HG03439 (cell line): ENCODE measurements around the gene NEDD8.
"Not testable (repeated sequence)": the region's sequence is repeated elsewhere in the genome, so short reads cannot be mapped to it uniquely, and the experiment has no call there.

ENCODE experiments used
- ATAC-seq: cut with Tn5 transposase; IDR thresholded peaks from one replicate; pipeline ENCODE4 v1.9.1; 2021; ENCODE audit warnings: mild to moderate bottlenecking, moderate library complexity; ENCODE audit not compliant: unreplicated experiment

NEDD8 gene

DNA sequence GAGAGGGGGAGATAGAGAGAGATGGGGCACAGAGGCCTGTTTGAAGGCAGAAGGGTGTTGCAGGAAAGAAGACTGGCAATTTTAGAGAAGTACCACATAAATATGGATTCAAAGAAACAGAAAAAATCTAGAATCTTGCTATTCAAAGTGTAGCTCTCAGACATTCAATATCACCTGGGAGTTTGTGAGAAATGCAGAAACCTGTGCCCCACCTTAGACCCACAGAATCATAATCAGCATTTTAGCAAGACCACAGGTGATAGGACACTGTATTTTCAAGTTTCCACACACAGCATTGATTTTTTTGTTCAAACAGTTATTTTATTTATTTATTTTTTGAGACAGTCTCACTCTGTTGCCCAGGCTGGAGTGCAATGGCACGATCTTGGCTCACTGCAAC lies 3.3 kb downstream of the NEDD8 start:
- no peak for ATAC-seq

DNA sequence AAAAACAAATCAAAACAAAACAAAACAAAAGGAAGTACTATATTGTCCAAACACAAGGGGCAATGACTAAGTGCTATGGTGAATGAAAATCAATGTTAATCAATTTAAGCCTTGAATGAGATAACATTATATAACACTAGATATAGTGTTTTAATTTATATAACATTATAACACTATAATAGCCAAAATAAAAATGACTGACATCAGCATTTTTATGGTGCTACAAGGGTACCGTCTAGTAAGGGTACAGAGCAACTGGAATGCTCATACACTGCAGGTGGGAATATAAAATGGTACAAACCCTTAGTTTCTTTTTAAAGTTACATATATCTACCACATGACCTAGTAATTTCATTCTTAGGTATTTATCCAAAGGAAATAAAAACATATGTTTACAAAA lies 5.7 kb downstream of the NEDD8 start:
- ATAC-seq = no peak

DNA sequence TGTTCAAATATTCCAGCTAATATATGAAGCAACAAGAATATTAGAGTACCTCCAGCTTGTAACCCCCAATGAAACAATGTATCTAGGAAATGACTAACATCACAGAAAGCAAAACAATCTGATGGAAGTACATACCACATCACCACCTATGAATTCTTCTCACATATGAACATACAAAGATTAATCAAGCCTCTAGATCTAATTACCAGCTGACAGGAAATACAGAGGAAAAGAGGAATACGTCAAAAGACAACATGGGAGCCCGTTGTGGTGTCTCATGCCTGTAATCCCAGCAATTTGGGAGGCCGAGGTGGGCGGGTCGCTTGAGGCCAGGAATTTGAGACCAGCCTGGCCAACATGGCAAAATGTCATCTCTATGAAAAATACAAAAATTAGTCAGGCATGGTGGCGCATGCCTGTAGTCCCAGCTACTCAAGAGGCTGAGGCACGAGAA lies 7.5 kb downstream of the NEDD8 start:
- no peak for ATAC-seq

DNA sequence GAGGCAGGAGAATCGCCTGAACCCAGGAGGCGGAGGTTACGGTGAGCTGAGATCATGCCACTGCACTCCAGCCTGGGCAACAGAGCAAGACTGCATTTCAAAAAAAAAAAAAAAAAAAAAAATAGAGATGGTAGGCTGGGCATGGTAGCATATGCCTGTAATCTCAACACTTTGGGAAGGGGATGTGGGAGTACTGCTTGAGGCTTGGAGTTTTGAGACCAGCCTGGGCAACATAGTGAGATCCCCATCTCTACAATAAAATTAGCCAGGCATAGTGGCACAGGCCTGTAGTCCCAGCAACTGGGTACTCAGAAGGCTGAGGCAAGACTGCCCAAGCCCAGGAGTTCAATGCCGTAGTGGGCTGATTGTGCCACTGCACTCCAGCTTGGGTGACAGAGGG lies 9.2 kb downstream of the NEDD8 start:
- not testable (repeated sequence) for ATAC-seq

DNA sequence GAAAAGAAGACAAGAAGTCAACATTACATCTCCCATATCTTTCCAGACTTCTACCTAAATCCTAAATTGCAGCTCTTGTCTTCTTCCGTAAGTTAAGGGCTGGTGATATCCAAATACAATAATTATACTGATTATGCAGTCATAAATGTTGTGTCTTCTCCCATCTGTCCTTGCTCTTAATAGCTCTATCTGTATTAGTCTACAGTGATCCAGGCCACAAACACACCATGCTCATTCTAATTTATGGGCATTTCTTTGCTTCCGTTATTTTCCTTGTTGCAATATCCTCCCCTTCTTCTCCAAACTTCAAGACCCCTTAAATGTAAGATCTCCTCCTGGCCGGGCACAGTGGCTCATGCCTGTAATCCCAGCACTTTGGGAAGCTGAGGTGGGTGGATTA lies 12.6 kb downstream of the NEDD8 start:
- no peak for ATAC-seq

DNA sequence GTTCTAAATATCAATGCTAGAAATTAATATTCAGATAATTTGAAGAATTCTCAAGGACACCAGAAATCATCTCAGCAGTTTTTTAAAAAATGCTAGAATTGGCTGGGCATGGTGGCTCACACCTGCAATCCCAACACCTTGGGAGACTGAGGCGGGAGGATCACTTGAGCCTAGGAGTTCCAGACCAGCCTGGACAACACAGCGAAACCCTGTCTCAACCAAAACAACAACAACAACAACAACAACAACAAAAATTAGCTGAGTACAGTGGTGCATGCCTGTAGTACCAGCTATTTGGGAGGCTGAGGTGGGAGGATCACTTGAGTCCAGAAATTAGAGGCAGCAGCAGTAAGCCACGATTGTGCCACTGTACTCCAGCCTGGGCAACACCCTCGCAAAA lies 13.1 kb downstream of the NEDD8 start:
- no peak for ATAC-seq

DNA sequence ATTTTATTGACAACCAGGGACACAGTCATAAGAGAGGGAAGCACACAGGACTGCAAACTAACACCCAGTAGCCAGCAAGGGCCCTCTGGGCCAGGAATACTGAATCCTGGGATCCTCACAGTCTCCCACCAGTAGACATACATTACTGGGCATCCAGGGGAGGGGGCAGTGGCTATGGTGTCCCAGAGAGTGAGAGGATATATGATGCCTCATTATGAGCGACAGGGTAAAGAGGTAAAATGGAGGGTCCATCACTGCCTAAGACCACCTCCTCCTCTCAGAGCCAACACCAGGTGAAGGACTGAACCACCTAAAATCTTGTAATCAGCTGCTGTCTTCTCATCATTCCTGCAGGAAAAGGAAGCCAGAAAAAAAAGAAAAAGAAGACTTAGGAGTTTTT lies 15.3 kb downstream of the NEDD8 start:
- not testable (repeated sequence) for ATAC-seq

DNA sequence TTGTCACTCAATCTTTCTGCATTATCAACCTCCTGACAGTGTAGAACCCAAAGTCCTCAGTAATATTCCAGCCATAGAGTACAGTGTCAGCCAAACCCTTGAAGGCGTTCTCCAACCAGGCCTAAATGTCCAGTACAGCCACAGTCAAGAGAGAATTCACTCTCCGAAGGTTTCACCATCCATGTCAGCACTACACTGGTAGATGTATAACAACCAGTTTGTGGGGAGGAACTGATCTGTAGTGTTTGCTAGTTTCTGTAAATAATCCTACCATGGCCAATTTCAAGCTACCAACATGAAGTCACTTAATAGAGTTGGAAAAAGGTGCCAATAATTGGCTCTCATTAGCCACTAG lies 15.8 kb downstream of the NEDD8 start:
- ATAC-seq = no peak

DNA sequence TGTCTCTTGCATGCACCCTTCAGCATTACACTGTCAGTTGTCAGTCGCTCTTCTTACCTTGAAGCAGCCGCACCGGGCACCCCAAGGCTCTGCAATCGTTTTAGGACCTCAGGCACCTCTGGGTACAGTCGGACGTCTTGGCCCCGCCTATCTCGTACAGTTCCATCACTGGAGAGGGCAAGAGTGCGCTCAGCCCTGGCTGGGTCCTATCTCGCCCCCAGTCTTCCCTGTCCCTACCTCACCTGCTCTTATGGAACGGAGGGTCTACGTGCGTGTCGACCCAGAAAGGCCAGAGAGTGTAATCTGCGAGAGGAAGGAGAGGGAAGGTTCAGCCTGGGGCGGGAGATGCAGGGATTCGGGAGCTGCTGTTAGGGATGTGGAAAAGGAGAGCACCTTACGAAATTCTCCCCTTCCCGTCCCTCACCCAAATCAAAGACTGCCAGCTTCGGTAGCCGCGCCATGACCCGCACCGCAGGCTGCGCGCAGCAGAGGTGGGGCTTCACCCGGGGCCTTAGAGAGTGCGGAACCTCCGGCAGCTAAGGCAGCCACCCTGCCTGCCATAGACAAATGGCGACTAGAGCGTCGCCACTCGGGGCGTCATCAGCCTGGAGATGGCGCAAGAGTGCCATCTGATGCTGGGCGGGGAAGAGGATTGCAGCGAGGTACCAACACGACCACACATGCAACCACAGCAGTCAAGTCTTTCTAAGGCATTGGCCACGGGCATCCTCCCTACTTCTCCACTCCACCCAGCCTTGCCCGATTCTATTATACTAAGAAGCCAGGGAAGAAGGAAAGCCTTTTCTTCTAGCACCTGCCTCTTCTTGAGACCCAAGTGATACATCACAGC lies 16.4 kb downstream of the NEDD8 start, which contains the start of gene MDP1:
Gene MDP1, minus strand, starts transcription at position 572 of the 850 bp plus-strand sequence. Its CDS starts 111 bp downstream, at position 461.
- peak; percentile 57 for ATAC-seq

DNA sequence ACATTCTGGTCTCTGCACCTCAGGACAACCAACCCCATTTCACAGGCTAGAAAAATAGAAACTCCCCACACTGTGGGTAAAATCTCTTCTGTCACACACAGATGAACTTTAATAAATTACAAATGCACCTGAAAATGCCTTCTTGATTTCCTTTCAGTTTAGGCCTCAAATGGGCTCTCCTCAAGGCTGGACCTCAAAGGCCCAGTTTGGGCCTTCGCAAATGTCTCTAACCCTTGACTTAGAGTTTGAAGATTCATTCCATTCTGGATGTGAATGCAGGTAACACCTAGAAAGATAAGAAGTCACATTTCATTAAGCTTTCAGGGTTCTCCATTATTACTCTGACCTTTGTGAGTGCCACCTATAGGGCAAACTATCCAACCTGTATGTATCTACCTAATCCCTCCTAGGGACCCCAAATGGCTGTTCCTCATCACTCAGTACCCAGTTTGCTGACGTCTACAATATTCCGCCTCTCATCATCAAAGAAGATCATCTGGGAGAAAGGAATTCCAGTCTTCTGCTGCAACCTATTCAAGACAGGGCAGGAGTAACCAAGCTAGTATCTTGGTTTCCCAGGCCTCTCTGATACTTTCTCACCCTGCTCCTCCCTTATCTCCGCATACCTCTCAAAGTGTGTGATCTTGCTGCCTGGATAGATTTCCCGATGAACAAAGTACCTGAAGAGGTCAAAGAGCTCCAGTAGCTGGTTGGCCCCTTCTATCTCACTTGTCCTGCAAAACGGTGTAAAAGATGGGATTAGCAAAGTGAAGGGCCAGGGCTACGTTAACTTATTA lies 18.1 kb downstream of the NEDD8 start:
- ATAC-seq = no peak

DNA sequence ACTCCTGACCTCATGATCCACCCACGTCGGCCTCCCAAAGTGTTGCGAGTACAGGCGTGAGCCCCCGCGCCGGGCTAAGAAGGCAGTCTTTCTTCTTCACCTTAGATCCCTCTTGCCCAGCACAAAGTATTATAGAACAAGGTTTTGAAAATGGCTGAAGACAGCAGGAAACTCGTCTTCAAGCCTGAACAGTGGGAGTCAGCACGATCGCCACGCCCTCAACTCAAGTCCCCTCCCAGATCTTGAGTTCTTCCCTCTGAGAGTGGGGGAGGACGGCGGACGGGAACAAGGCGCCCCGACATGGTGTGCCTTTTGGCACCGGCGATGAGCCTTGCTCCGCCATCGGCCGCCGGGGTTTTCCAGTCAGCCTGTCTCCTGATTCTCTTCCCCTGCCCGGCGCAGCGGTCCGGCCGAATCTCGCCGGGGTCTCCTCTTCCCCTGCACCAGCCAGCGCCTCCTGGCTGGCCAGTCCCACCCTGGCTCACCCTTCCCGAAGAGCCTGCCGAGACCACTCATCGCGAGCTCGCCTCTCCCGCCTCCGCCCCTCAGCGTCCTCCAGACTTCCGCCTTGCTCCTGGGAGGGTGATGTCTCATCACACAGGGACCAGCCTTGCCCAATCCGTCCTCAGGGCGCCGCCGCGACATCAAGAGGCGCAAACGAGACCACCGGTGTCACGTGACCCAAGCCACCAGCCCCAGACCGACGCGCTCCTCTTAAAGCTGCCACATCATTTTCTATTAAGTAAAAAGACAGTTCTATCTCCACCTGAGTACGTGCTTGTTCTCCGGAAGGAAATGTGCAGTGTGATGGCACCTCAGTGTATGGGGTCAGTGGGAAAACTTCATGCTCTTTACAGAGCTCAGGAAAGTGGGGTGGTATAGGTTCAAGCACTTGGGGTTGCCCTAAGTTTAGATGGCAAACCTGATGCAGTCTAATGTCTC lies 19.0 kb downstream of the NEDD8 start, which contains the start of gene CHMP4A:
Gene CHMP4A, minus strand, starts transcription at position 565 of the 942 bp plus-strand sequence. Its CDS starts 49 bp downstream, at position 516.
- ATAC-seq = peak; percentile 79

DNA sequence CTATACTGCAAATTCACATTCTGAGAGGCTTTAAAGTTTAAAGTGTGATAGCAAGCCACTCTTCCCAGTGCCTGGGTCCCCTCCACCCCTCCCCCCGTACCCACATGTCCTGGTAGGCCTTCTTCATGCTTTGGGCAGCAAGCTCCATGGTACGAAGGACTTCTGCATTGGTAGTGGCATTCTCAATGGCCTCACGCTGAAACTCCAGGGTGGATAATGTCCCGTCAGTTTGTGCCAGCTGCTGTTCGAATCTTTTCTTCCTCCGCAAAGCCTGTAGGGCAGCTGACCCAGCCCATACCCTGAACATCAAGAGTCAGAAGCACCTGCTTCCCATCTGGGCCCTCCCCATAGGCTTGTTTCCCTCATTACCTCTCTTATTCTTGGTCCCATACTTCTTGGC lies 20.9 kb downstream of the NEDD8 start:
- ATAC-seq = no peak

DNA sequence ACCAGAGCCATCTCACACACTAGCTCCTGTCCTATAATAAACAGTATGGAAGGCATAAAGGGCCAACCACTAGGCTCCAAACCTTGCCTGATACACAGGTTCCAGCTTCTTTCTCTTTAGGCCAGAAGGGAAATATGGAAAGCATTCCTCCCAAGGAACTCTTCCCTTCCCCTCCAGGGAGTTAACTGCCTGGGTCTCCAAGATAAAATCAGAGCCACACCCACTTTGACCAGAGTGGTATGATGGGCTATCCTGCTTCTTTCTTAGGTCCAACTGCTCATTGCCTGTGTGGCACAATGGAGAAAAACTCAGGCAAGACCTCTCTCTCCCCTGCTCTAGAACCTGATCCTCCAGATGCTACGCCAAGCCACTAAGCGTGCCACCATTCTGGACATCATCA lies 24.5 kb downstream of the NEDD8 start:
- no peak for ATAC-seq

DNA sequence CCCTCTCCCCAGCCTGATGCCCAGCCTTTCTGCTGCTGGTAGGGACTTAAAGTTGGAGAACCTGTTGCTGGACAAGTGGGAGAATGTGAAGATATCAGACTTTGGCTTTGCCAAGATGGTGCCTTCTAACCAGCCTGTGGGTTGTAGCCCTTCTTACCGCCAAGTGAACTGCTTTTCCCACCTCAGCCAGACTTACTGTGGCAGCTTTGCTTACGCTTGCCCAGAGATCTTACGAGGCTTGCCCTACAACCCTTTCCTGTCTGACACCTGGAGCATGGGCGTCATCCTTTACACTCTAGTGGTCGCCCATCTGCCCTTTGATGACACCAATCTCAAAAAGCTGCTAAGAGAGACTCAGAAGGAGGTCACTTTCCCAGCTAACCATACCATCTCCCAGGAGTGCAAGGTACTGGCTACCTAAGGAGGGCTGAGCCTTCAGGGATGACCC lies 25.0 kb downstream of the NEDD8 start:
- ATAC-seq = no peak

DNA sequence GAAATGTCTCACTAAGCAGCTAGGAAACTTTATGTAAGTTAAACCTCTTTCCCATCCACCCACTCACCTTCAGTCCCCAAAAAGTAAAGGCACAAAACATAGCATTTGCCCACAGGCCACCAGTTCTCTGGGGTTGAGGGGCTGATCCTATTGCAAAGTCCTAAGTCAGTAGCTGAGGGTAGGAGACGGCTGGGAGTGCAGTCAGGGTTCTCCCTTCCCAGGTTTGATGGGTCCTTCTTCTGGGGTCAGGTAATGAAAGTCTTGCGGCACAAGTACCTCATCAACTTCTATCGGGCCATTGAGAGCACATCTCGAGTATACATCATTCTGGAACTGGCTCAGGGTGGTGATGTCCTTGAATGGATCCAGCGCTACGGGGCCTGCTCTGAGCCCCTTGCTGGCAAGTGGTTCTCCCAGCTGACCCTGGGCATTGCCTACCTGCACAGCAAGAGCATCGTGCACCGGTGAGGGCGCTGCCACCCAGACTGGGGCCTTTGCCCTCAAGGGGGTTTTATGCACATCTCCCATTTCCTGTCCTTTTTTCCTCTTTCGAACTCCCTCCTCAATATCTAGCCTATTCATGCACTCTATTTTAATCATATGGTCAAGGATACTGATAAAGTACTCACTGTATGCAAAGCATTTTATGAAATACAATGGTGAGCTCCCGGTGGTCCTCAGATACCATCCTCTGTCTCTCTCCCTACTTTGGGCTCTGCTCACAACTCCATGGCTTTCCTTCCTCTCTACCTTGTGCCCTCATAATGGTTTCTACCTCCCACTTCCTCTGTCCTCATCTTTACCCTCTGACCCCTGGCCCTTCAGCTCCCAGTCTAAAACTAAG lies 25.7 kb downstream of the NEDD8 start:
- ATAC-seq = no peak

DNA sequence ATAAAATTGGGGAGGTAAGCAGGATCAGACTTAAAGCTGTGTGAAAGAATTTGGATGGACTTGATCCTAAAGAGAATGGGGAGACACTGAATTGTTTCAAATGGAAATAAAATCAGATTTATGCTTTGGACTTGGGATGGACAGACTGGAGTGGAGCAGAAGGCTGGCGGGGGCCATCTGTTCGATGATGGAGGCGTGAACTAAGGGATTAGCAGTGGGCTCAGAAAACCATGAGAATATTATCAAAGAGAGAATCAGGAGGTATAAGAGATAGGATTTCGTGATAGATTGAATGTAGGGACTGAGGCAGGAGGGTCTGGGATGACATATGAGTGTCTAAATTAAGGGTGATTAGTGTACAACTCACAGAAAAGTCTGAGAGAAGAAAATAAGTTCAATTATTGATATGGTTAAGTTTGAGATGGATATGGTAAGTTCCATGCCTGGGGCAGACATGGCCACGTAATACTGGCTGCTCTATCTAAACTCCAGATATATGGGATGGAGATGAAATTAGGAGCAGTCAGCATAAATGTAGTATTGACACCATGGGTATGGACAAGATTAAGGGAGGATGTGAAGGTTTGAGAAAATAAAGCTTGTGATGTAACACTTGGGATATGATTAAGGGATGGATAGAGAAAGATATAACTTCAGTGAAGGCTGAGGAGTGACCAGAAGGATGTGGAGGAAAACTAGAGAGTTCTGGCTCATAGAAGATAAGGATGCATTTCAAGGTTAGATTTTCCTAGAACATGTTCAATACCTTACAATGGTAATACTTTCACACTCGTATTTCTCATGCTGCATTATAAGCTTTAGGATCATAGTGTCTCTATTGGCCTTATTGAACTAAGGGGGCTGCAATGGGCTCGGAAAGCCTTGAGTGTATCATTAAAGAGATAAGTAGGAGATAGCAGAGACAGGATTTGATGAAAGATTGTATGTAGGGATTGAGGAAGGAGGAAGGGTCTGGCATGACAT lies 27.7 kb downstream of the NEDD8 start:
- no peak for ATAC-seq

DNA sequence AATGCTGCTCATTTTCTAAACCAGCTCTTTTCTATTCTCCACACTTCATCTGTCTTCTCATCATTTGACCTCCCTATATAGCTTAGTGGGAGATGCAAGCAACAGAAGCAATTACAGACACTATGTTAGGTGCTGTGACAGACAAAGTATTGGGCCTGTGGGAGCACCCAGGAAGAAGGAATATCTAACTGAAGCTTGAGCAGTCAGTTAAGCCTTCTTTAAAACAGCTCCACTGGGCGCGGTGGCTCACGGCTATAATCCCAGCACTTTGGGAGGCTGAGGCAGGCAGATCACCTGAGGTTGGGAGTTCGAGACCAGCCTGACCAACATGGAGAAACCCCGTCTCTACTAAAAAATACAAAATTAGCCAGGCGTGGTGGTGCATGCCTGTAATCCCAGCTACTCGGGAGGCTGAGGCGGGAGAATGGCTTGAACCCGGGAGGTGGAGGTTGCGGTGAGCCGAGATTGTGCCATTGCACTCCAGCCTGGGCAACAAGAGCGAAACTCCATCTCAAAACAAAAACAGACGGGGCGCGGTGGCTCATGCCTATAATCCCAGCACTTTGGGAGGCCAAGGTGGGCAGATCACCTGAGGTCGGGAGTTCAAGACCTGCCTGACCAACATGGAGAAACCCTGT lies 28.8 kb downstream of the NEDD8 start:
- ATAC-seq = not testable (repeated sequence)

DNA sequence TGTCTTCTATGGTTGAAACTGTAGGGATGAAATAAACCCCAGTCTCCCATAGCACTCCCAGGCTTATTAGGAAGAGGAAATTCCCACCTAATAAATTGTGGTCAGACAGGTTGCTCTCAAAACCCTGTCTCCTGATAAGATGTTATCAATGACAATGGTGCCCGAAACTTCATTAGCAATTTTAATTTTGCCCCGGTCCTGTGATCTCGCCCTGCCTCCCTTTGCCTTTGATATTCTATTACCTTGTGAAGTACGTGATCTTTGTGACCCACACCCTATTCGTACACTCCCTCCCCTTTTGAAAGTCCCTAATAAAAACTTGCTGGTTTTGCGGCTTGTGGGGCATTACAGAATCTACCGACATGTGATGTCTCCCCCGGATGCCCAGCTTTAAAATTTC lies 29.6 kb downstream of the NEDD8 start:
- not testable (repeated sequence) for ATAC-seq
